ENCODE results near the gene MEP1A.

DNA sequence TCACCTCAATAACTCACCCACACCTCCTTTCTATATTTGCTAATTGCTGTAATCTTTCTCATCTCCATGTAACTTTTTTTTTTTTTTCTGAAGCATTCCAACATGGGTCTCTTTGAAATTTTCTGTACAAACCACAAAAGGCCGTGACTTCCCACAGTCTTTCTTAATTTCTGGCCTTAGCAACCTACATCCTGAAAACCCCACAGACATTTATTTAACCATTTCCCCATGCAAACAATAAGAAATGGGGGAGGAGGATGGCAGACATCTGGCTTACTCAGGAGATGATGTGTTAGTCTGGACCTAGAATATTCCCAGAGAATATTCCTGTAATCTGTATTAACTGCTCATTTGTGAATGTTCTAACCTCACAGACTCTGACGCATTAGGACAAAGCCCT, 57.6 kb downstream of the MEP1A start:
- TF ChIP-seq, protein P1, sequence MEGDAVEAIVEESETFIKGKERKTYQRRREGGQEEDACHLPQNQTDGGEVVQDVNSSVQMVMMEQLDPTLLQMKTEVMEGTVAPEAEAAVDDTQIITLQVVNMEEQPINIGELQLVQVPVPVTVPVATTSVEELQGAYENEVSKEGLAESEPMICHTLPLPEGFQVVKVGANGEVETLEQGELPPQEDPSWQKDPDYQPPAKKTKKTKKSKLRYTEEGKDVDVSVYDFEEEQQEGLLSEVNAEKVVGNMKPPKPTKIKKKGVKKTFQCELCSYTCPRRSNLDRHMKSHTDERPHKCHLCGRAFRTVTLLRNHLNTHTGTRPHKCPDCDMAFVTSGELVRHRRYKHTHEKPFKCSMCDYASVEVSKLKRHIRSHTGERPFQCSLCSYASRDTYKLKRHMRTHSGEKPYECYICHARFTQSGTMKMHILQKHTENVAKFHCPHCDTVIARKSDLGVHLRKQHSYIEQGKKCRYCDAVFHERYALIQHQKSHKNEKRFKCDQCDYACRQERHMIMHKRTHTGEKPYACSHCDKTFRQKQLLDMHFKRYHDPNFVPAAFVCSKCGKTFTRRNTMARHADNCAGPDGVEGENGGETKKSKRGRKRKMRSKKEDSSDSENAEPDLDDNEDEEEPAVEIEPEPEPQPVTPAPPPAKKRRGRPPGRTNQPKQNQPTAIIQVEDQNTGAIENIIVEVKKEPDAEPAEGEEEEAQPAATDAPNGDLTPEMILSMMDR (IDR thresholded peaks at IDR 0.05; ENCODE audit: insufficient read depth, low read length, poor library complexity, severe bottlenecking) = no peak
- no peak for TF ChIP-seq EZH2phosphoT487 (conservative IDR thresholded peaks at IDR 0.05; ENCODE audit: low read length)
